Stimulated activated CD4-positive, alpha-beta T cell treated with anti-CD3 and anti-CD28 coated beads, Interleukin-4, amount 100 ng/mL, for 24 hours (primary cell): ENCODE measurements around the gene PERM1.
"Not testable (repeated sequence)": the region's sequence is repeated elsewhere in the genome, so short reads cannot be mapped to it uniquely, and the experiment has no call there.

Source experiments
- DNase-seq: peaks from one replicate; pipeline ENCODE4 v3.0.0-alpha.2; 2020

The PERM1 gene

GRCh38 chr1:996851-997712, 15.2 kb upstream of the PERM1 start:
- no peak for DNase-seq

GRCh38 chr1:995665-996633, 14.1 kb upstream of the PERM1 start:
- DNase-seq, result no peak

GRCh38 chr1:994546-994945, 12.7 kb upstream of the PERM1 start:
- DNase-seq, result not testable (repeated sequence)

DNA sequence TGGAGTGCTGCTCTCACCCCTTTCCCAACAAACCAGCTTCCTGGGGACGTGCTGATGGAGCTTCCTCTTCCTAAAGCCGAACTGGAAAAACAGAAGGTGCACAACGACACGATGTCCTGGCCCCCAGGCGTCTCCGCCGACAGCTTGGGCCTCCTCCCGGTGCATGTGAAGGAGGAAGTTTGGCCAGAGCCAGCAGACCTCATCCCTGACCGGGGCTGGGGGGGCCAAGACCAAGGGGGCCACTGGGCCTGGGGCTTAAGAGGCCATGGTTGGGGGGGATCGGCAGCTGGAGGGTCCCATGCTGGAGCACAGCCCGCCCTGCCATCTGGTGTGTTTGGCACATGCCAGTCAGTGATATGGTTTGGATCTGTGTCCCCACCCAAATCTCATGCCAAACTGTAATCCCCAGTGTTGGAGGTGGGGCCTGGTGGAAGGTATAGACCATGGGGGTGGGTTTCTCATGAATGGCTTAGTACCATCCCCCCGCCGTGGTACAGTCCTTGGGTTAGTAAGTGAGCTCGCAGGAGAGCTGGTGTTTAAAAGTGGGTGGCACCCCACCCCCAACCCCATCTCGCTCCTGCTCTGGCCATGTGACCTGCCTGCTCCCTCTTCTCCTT, 11.6 kb upstream of the PERM1 start:
- no peak for DNase-seq

- no peak for DNase-seq
These were observed 10.5 kb upstream of the PERM1 start for GRCh38 chr1:992362-992761.

DNA sequence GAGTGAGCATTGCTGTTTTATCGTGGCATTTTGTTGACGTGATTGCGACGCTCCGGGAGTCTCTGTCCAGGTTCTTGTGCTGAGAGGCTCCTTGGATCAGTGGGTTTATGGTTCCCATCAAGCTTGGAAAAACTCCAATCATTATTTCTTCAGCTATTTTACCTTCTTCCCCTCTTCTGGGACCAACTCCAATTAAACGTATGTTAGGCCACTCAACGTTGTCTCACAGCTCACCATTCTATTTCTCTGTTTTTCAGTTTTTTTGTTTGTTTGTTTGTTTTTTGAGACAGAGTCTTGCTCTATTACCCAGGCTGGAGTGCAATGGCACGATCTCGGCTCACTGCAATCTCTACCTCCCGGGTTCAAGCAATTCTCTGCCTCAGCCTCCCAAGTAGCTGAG, 10.0 kb upstream of the PERM1 start:
- DNase-seq, result no peak

DNA sequence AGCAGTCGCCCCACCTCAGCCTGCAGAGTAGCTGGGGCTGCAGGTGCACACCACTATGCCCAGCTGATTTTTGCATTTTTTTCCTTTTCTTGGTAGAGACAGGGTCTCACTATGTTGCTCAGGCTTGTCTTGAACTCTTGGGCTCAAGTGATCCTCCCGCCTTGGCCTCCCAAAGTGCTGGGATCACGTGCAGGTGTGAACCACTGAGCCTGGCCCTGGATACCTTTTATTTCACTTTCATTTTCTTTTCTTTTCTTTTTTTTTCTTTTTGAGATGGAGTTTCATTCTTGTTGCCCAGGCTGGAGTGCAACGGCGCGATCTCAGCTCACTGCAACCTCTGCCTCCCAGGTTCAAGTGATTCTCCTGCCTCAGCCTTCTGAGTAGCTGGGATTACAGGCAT, 9.4 kb upstream of the PERM1 start:
- not testable (repeated sequence) for DNase-seq

DNA sequence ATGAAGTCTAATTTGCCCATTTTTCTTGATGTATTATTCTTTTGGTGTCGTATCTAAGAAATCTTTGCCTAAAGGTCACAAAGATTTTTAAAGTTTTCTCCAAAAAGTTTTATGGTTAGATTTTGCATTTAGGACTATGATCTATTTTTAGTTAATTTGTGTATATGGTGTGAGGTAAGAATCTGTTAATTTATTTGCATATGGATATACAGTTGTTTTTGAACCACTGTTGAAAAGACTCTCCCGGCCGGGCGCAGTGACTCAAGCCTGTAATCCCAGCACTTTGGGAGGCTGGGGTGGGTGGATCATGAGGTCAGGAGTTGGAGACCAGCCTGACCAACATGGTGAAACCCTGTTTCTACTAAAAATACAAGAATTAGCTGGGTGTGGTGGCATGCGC, 6.2 kb upstream of the PERM1 start:
- DNase-seq, result not testable (repeated sequence)

DNA sequence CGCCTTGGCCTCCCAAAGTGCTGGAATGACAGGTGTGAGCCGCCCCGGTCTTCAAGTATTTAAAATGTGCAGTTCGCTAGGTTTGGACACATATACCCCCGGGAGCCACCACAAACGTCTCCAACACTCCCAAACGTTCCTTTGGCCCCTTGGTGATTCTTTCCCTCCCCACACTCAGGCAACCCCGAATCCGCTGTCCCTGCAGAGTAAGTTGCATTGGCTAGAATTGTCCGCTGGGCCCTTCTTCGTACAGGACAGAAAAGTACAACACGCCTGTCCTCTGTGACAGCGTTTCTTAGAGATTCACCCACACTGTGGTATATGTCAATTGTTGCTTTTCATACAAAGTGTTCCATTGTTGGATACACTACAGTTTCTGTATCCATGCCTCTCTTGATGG, 3.2 kb upstream of the PERM1 start:
- DNase-seq, result no peak

DNA sequence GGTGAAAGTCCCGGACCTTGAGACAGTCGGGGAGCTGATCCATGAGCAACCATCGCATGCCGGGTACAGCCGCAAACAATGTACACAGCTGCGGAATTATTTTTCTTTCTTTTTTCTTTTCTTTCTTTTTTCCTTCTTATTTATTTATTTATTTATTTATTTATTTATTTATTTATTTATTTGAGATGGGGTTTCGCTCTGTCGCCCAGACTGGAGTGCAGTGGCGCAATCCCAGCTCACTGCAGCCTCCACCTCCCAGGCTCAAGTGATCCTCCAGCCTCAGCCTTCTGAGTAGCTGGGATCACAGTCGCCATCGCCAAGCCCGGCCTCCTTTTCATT, 2.6 kb upstream of the PERM1 start:
- DNase-seq, result no peak

DNA sequence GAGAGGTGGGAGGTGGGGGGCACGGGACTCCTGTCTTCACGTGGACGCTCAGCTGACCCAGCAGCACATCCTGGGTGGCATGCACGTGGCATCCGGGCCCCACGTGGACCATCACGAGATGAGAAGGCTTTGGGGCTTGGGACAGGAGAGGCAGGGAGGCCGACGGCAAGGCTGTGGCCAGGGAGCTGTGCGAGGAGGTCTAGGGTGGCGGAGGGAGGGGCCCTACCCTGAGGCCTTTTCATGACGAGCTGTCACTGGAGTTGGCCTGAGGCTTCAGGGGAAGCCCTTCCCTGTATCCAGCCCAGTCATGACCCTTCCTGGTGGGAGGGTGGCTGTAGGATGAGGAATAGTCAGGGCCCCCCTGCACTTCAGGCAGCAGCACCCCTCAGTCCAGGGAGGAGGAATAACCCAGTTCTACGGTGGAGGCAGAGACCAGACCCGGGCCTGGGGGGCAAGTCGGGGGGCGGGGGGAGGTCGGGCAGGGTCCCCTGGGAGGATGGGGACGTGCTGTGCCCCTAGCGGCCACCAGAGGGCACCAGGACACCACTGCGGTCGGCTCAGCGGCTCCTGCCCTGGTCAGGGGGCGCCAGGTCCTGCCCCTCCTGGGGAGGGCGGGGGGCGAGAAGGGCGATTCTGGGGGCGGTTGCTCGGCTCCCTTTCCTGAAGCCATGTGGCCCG, 2.0 kb upstream of the PERM1 start:
- peak; percentile 64 for DNase-seq

DNA sequence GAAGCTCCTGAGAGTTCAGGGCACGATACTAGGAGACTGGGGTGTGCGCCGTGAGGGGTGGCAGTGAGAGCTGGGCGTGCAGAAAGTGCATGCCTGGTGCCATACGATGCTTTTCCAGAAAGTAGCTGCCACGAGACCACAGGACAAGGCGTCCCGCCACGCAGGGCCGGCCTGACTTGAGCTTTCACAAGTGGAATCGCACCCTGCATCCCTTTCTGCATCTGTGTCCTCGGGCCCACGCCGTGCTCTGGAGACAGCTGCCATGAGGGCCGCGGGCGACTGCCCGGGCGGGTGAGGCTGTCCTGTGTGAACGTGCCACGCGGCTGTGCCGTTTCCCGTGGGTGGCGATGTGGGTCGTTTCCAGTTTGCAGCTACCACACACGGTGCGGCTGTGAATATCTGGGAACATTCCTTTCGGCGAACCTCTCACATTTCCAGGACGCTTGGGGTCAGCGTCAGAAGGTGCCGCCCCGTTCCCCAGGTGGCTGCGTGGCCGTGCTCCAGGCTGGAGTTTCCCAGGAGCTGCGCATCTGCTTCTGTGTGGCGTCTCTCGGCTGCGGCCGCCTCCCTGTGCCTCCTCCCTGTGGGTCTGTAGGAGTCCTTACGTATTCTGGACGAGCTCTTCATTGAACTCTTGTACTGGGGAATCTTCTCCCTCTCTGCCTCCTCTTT, 1.0 kb upstream of the PERM1 start:
- DNase-seq, result no peak

DNA sequence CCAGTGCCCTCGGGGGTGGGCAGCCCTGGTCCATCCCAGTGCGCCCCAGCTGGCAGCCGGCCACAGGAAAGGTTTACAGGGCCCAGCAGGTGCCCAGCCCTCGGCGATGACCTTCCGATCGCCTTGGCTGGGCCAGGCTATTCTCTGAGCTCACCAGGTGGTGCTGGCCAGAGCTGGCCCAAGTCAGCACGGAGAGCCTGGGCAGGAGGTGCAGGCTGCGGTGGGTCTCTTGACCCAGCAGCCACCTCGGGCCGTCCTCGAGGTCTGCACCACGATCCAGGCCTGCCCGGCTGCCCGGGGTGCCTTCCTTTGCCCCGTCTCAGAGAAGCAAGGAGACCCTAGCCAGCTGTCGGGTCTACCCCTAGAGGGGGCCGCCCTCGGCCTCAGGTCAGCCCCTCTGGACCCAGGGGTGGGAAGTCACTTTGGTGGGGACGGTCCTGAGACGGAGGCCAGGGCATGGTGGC, 370 bp downstream of the PERM1 start:
- DNase-seq, result no peak

- no peak for DNase-seq
These were observed 1.1 kb downstream of the PERM1 start for GRCh38 chr1:980602-981395.

GRCh38 chr1:980137-980571, 1.7 kb downstream of the PERM1 start:
- DNase-seq, result no peak

GRCh38 chr1:979744-980072, 2.2 kb downstream of the PERM1 start:
- no peak for DNase-seq

DNA sequence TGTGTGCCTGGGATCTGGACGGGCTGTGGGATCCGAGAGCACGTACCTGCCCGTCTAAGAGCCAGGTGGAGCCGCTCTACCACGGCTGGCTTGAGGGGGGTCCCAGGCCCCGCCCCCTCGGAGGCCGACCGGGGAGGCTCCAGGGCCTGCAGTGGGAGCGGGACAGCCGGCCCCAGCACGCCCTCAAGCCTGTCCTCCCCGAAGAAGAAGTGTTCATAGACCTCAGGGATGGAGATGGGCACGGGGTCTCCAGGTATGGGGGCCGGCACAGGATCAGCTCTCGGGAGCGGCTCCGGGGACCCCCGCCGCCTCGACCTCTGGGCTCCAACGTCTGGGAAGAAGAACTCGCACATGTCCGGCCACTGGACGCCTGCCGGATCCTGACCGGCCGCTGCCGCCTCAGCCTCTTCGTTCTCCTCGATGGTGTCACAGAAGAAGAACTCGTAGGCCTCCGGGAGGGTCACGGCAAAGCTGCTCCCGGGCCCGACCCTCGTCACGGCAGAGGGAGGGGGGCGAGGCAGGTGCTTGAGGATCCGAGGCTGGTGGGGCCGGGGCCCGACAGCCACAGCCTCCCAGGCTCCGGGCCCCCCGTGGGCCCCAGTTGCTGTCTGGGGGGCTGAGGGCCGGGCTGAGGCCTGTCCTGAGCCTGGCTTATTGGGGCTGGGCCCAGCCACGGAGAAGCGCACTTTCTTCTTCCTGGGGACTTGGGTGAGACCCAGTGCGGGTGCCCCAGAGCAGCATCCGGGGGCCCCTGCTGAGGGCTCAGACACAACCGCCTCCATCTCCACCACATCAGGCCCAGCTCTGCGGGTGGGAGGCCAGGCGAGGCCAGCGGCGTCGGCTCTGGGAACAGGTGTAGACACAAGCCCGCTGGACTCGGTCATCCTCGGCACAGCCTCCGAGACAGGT, 2.8 kb downstream of the PERM1 start:
- DNase-seq, result no peak

- no peak for DNase-seq
These were observed 3.6 kb downstream of the PERM1 start for GRCh38 chr1:978069-978834.

GRCh38 chr1:976791-977190, 5.1 kb downstream of the PERM1 start:
- DNase-seq, result not testable (repeated sequence)
